ENCODE results near the gene COTL1. TPM values are rescaled to one million over a fixed set of nuclear protein-coding genes. Genes with fewer than 3 reads are reported as not detected.

The COTL1 gene
- 100 to 1,000 TPM; 837 to 887 TPM for total RNA-seq

DNA sequence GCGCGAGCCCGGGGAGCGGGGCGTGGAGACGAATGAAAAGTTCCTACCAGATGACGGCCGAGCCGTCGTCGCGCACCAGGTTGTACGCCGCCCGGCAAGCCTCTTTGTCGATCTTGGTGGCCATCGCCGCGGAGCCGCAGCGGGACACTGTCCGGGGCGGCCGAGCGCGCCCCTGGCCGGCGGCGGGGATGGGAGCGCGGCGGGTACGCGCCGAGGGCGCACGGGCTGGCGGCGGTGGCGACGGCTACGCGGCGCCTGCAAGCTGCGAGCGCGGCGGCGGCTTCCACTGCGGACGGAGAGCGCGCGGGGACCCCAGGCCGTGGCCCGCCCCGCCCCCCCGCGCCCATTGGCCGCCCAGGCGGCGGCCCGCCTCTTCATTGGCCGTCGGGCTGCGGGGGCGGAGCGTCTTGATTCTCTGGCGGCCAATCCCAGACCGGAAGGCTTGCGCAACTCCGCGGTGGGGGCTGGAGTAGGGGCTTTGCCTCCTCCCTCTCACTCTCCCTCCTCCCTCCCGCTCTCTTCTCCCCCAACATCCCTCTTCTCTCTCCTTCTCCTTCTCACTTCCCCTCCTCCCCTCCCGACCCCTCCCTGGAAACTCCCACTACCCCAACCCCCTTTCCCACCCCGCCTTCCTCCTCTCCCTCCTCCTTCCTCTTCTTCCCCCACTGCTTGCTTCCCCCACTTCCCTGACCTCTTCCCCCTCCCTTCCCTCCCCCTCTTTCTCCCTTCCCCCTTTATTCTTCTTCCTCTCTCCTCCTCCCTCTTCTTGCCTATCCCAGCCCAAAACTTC lies at the start of gene COTL1:
COTL1 (minus strand) TSS at position 288 of the 790 bp plus-strand sequence; CDS start at position 124, 164 bp downstream.
- ATAC-seq (peak; percentile 85), DNase-seq (peak; percentile 97)
- peak within 1 kb of the TSS; percentile 98 for H3K4me3 Mint-ChIP-seq
- H3K4me1 Mint-ChIP-seq (ENCODE audit: low read depth): peaks cover 58% of the 10 kb centered on the region
- H3K9me3 Mint-ChIP-seq (ENCODE audit: insufficient read depth): no peaks in the 10 kb centered on the region
- ChIA-PET POLR2A (interaction anchor here (0.6 to 4.4 kb wide), 6 partner anchors 12 to 566 kb away, joined by 3 to 35 read pairs (median 4); no protein-coding TSS in a partner anchor), CTCF (interaction anchor here (0.7 to 2.3 kb wide), 5 partner anchors 17 to 121 kb away, joined by 3 to 7 read pairs (median 4); no protein-coding TSS in a partner anchor)
- peaks cover 6% of the 10 kb centered on the region for H3K27me3 Mint-ChIP-seq (ENCODE audit: low read depth)
- peaks cover 43% of the 10 kb centered on the region for H3K36me3 Mint-ChIP-seq (ENCODE audit: low read depth)
- peak within 1 kb of the TSS; percentile 88 for H3K27ac Mint-ChIP-seq

DNA sequence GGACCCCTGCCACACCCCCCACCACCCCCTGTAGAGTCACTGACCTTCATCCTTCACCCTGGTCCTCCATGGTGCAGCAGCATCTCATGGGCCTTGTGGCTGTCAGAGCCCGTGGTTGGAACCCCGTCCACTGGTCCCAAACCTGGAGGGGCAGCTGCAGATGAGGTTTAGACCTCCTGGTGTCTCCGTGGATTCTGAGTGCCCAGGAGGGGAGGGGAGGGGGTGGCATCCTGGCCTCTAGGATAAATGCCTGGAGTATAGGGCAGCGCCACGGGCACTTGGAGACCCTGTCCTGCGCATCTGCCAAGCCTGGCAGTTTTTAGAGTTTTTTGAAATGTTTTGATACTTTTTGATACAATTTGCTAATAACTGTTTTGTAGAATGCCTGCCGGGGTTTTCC lies 48.0 kb upstream of the COTL1 start:
- Mint-ChIP-seq H3K36me3 (ENCODE audit: low read depth) (peaks cover 31% of the 10 kb centered on the region), H3K4me1 (ENCODE audit: low read depth) (no peaks in the 10 kb centered on the region), H3K4me3 (no peak overlapping the region), H3K27ac (no peak overlapping the region), H3K9me3 (ENCODE audit: insufficient read depth) (no peaks in the 10 kb centered on the region), H3K27me3 (ENCODE audit: low read depth) (no peaks in the 10 kb centered on the region)
- ChIA-PET CTCF (interaction anchor here (7.4 kb wide), 1 partner anchor 60 kb away, joined by 42 read pairs; no protein-coding TSS in a partner anchor), POLR2A (interaction anchor here (1.0 kb wide), 1 partner anchor 64 kb away, joined by 3 read pairs; no protein-coding TSS in a partner anchor)
- DNase-seq: no peak
- ATAC-seq: no peak

DNA sequence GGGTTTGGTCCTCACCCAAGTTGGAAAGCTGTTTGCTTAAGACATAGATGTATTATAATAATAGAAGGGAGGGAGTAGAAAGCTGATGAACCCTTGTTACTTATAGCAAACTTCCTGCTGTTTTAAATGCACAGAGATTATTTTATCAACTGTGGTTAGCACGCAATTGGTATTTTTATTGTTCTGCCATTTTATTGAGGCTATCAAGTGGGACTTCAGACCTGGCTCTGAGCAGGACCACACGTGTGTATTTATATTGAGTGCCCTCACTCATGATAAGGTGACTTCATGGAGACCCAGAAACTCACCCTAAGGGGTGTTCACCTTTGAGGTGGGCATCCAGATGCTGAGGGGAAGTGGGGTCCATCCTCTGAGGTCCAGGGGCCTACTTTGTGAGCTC lies 47.5 kb upstream of the COTL1 start:
- Mint-ChIP-seq H3K27ac (no peak overlapping the region), H3K27me3 (ENCODE audit: low read depth) (no peaks in the 10 kb centered on the region), H3K4me3 (no peak overlapping the region), H3K9me3 (ENCODE audit: insufficient read depth) (no peaks in the 10 kb centered on the region), H3K4me1 (ENCODE audit: low read depth) (peaks cover 3% of the 10 kb centered on the region), H3K36me3 (ENCODE audit: low read depth) (peaks cover 32% of the 10 kb centered on the region)
- DNase-seq (no peak), ATAC-seq (no peak)
- ChIA-PET POLR2A (interaction anchor here (1.0 kb wide), 1 partner anchor 65 kb away, joined by 3 read pairs; no protein-coding TSS in a partner anchor), CTCF (interaction anchor here (1.5 to 7.4 kb wide), 2 partner anchors 61 to 73 kb away, joined by 6 to 42 read pairs; no protein-coding TSS in a partner anchor)

- ATAC-seq: no peak
- Mint-ChIP-seq H3K27ac (no peak overlapping the region), H3K4me1 (ENCODE audit: low read depth) (peaks cover 19% of the 10 kb centered on the region), H3K4me3 (no peak overlapping the region), H3K36me3 (ENCODE audit: low read depth) (peaks cover 44% of the 10 kb centered on the region), H3K27me3 (ENCODE audit: low read depth) (no peaks in the 10 kb centered on the region), H3K9me3 (ENCODE audit: insufficient read depth) (no peaks in the 10 kb centered on the region)
- DNase-seq: no peak
- ChIA-PET POLR2A (no interaction called here), CTCF (interaction anchor here (0.7 to 7.4 kb wide), 6 partner anchors 9 to 75 kb away, joined by 3 to 42 read pairs (median 6); no protein-coding TSS in a partner anchor)
Observed at GRCh38 chr16:84663433-84664101, 45.7 kb upstream of the COTL1 start.

DNA sequence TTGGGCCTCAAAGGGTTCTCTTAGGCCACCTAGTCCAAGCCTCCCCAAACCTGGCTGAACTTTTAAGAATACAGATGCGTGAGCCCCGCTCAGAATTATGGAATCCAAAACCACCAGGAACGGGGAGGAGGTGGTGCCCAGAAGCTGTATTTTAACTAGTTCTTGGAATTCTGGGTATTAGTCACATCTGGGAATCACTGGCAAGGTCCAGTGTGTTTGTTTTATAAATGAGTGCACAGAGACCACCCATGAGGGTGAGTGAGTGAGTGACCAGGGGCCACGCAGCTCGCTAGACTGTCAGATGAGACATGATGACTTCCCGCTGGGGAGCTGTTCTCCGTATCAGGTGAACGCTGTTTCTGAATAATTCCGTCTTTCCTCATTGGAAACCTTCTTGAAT lies 44.6 kb upstream of the COTL1 start:
- H3K27me3 Mint-ChIP-seq (ENCODE audit: low read depth): no peaks in the 10 kb centered on the region
- ChIA-PET POLR2A (interaction anchor here (0.6 kb wide), 1 partner anchor 43 kb away, joined by 3 read pairs; no protein-coding TSS in a partner anchor), CTCF (interaction anchor here (1.4 to 7.4 kb wide), 5 partner anchors 10 to 76 kb away, joined by 3 to 42 read pairs (median 9); no protein-coding TSS in a partner anchor)
- H3K4me3 Mint-ChIP-seq: no peak overlapping the region
- H3K36me3 Mint-ChIP-seq (ENCODE audit: low read depth): peaks cover 55% of the 10 kb centered on the region
- H3K27ac Mint-ChIP-seq: no peak overlapping the region
- DNase-seq: no peak
- H3K4me1 Mint-ChIP-seq (ENCODE audit: low read depth): peaks cover 28% of the 10 kb centered on the region
- H3K9me3 Mint-ChIP-seq (ENCODE audit: insufficient read depth): no peaks in the 10 kb centered on the region
- no peak for ATAC-seq

GRCh38 chr16:84661418-84662060 lies 43.7 kb upstream of the COTL1 start:
- peaks cover 64% of the 10 kb centered on the region for H3K36me3 Mint-ChIP-seq (ENCODE audit: low read depth)
- ATAC-seq (no peak), DNase-seq (no peak)
- H3K27me3 Mint-ChIP-seq (ENCODE audit: low read depth): no peaks in the 10 kb centered on the region
- ChIA-PET CTCF (interaction anchor here (1.4 to 7.4 kb wide), 4 partner anchors 11 to 77 kb away, joined by 5 to 42 read pairs (median 20); no protein-coding TSS in a partner anchor), POLR2A (no interaction called here)
- H3K9me3 Mint-ChIP-seq (ENCODE audit: insufficient read depth): no peaks in the 10 kb centered on the region
- H3K4me1 Mint-ChIP-seq (ENCODE audit: low read depth): peaks cover 37% of the 10 kb centered on the region
- no peak overlapping the region for H3K4me3 Mint-ChIP-seq
- H3K27ac Mint-ChIP-seq: no peak overlapping the region

DNA sequence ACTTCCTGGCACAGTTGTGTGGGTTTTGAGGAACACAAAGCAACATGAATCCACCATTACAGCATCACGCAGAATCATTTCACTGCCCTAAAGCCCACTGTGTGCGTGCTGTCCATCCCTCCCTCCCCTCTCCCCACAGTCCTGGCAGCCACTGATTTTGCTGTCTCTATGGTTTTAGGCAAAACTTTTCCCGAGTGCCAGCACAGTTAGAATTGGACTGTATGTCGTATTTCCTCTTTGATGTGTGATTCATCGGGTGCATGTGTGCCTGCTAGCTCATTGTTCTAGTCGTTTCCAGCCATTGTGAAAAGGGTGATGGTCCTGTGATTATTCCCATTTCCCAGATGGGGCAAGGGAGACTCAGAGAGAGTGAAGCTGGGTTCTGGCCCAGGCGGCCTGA lies 43.1 kb upstream of the COTL1 start:
- Mint-ChIP-seq H3K4me1 (ENCODE audit: low read depth) (peaks cover 43% of the 10 kb centered on the region), H3K9me3 (ENCODE audit: insufficient read depth) (no peaks in the 10 kb centered on the region), H3K27me3 (ENCODE audit: low read depth) (no peaks in the 10 kb centered on the region), H3K36me3 (ENCODE audit: low read depth) (peaks cover 67% of the 10 kb centered on the region), H3K27ac (no peak overlapping the region), H3K4me3 (no peak overlapping the region)
- POLR2A ChIA-PET: no interaction called here
- DNase-seq: no peak
- no peak for ATAC-seq
- CTCF ChIA-PET: interaction anchor here (1.6 to 7.4 kb wide), 3 partner anchors 11 to 65 kb away, joined by 4 to 42 read pairs (median 31); no protein-coding TSS in a partner anchor

- Mint-ChIP-seq H3K9me3 (ENCODE audit: insufficient read depth) (no peaks in the 10 kb centered on the region), H3K4me3 (no peak overlapping the region), H3K36me3 (ENCODE audit: low read depth) (peaks cover 65% of the 10 kb centered on the region), H3K4me1 (ENCODE audit: low read depth) (peaks cover 52% of the 10 kb centered on the region), H3K27me3 (ENCODE audit: low read depth) (no peaks in the 10 kb centered on the region), H3K27ac (peak overlapping the region; percentile 6)
- CTCF ChIA-PET: interaction anchor here (1.6 kb wide), 1 partner anchor 13 kb away, joined by 4 read pairs; no protein-coding TSS in a partner anchor
- POLR2A ChIA-PET: no interaction called here
- ATAC-seq: no peak
- no peak for DNase-seq
Observed at GRCh38 chr16:84659656-84660300, 41.9 kb upstream of the COTL1 start.

DNA sequence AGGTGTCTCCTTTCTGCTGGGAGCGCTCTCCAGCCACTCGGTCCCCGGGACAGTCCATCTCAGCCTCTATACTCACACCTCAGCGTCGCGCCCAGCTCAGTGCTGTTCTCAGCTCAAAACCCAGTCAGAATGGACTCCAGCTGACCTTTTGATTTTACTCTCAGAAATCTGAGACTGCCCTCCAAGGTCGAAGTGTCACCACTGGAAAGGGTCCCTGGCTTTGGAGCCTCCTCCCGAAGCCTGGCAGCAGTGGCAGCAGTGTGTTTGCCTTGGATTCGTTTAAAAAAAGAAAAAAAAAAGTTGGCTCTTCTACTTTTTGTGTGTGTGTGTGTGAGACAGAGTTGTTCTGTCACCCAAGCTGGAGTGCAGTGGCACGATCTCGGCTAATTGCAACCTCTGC lies 40.8 kb upstream of the COTL1 start:
- ATAC-seq (no peak), DNase-seq (no peak)
- Mint-ChIP-seq H3K27ac (peak overlapping the region; percentile 52), H3K4me1 (ENCODE audit: low read depth) (peaks cover 56% of the 10 kb centered on the region), H3K9me3 (ENCODE audit: insufficient read depth) (no peaks in the 10 kb centered on the region), H3K27me3 (ENCODE audit: low read depth) (no peaks in the 10 kb centered on the region), H3K36me3 (ENCODE audit: low read depth) (peaks cover 65% of the 10 kb centered on the region), H3K4me3 (no peak overlapping the region)
- ChIA-PET CTCF (interaction anchor here (1.1 kb wide), 1 partner anchor 13 kb away, joined by 3 read pairs; no protein-coding TSS in a partner anchor), POLR2A (no interaction called here)

- Mint-ChIP-seq H3K4me3 (peak overlapping the region; percentile 34), H3K36me3 (ENCODE audit: low read depth) (peaks cover 70% of the 10 kb centered on the region), H3K27me3 (ENCODE audit: low read depth) (no peaks in the 10 kb centered on the region), H3K4me1 (ENCODE audit: low read depth) (peaks cover 68% of the 10 kb centered on the region), H3K9me3 (ENCODE audit: insufficient read depth) (no peaks in the 10 kb centered on the region), H3K27ac (peak overlapping the region; percentile 75)
- DNase-seq (no peak), ATAC-seq (no peak)
- ChIA-PET POLR2A (interaction anchor here (0.6 kb wide), 1 partner anchor 8 kb away, joined by 3 read pairs; no protein-coding TSS in a partner anchor), CTCF (interaction anchor here (1.5 kb wide), 1 partner anchor 15 kb away, joined by 5 read pairs; no protein-coding TSS in a partner anchor)
Observed at GRCh38 chr16:84657229-84657837, 39.5 kb upstream of the COTL1 start.
